Progenitor cell of endocrine pancreas (in vitro differentiated cells): ENCODE data around the gene FBXL15. TPM values are rescaled to one million over a fixed set of nuclear protein-coding genes. Genes with fewer than 3 reads are reported as not detected.

Experiments
- DNase-seq: peaks from one replicate; pipeline ENCODE4 v3.0.0; 2021; ENCODE audit warnings: low spot score; ENCODE audit not compliant: unreplicated experiment
- H3K27ac Mint-ChIP-seq: 2 replicates; pipeline ENCODE4 v1.8.0; 2021; ENCODE audit warnings: mild to moderate bottlenecking, moderate library complexity, mixed read lengths
- H3K27me3 Mint-ChIP-seq: 2 replicates; pipeline ENCODE4 v1.8.0; 2021; ENCODE audit warnings: mixed read lengths
- H3K36me3 Mint-ChIP-seq: 2 replicates; pipeline ENCODE4 v1.8.0; 2022; ENCODE audit warnings: mixed read lengths; ENCODE audit not compliant: insufficient read depth
- H3K4me1 Mint-ChIP-seq: 2 replicates; pipeline ENCODE4 v1.8.0; 2021; ENCODE audit warnings: low read depth, mixed read lengths
- H3K4me3 Mint-ChIP-seq: 2 replicates; pipeline ENCODE4 v1.8.0; 2021; ENCODE audit warnings: low read depth, mild to moderate bottlenecking, moderate library complexity, mixed read lengths
- H3K9me3 Mint-ChIP-seq: 2 replicates; pipeline ENCODE4 v1.8.0; 2021; ENCODE audit warnings: low read depth, mixed read lengths
- CTCF ChIP-seq: fragments of 200-600 bp; sonication (generic); IDR thresholded peaks from one replicate; pipeline ENCODE4 v1.5.0; 2021; ENCODE audit warnings: antibody characterized with exemption, mild to moderate bottlenecking; ENCODE audit not compliant: unreplicated experiment
- total RNA-seq: library from RNA; stranded (reverse); gene quantifications from 2 replicates; pipeline ENCODE4 v1.2.1, GENCODE V29; 2021

The FBXL15 gene
- total RNA-seq, 1 donor from 2014 or later, result 14.0 TPM

GRCh38 chr10:102458656-102459055, 38.0 kb downstream of the FBXL15 start:
- no peak for DNase-seq
- Mint-ChIP-seq H3K27me3 (no peaks in the 10 kb centered on the region), H3K4me1 (peaks cover 43% of the 10 kb centered on the region), H3K4me3 (no peak overlapping the region), H3K9me3 (no peaks in the 10 kb centered on the region), H3K36me3 (peaks cover 1% of the 10 kb centered on the region), H3K27ac (peak overlapping the region; percentile 7)
- no peak for TF ChIP-seq CTCF

GRCh38 chr10:102460836-102461186, 40.2 kb downstream of the FBXL15 start:
- peak overlapping the region; percentile 92 for H3K27ac Mint-ChIP-seq
- H3K4me1 Mint-ChIP-seq, result peaks cover 32% of the 10 kb centered on the region
- H3K4me3 Mint-ChIP-seq, result peak overlapping the region; percentile 86
- H3K27me3 Mint-ChIP-seq, result no peaks in the 10 kb centered on the region
- no peak for DNase-seq
- TF ChIP-seq CTCF, result no peak
- no peaks in the 10 kb centered on the region for H3K9me3 Mint-ChIP-seq
- peaks cover 1% of the 10 kb centered on the region for H3K36me3 Mint-ChIP-seq

GRCh38 chr10:102461187-102462054, 40.8 kb downstream of the FBXL15 start:
- peak overlapping the region; percentile 86 for H3K4me3 Mint-ChIP-seq
- H3K4me1 Mint-ChIP-seq, result peaks cover 30% of the 10 kb centered on the region
- peaks cover 1% of the 10 kb centered on the region for H3K36me3 Mint-ChIP-seq
- no peak for TF ChIP-seq CTCF
- H3K27me3 Mint-ChIP-seq, result no peaks in the 10 kb centered on the region
- H3K9me3 Mint-ChIP-seq, result no peaks in the 10 kb centered on the region
- peak; percentile 95 for DNase-seq
- H3K27ac Mint-ChIP-seq, result peak overlapping the region; percentile 92

GRCh38 chr10:102462512-102463054, 41.9 kb downstream of the FBXL15 start:
- peak overlapping the region; percentile 86 for H3K4me3 Mint-ChIP-seq
- TF ChIP-seq CTCF, result no peak

GRCh38 chr10:102463983-102464382, 43.3 kb downstream of the FBXL15 start:
- H3K27ac Mint-ChIP-seq, result peak overlapping the region; percentile 86
- H3K4me3 Mint-ChIP-seq, result no peak overlapping the region

More at GRCh38 chr10:102462512-102463054, 41.9 kb downstream of the FBXL15 start:
- Mint-ChIP-seq H3K27ac (peak overlapping the region; percentile 86), H3K4me1 (peaks cover 30% of the 10 kb centered on the region), H3K9me3 (no peaks in the 10 kb centered on the region), H3K36me3 (peaks cover 1% of the 10 kb centered on the region), H3K27me3 (no peaks in the 10 kb centered on the region)
- no peak for DNase-seq

More at GRCh38 chr10:102463983-102464382, 43.3 kb downstream of the FBXL15 start:
- no peak for TF ChIP-seq CTCF
- DNase-seq, result no peak
- peaks cover 30% of the 10 kb centered on the region for H3K4me1 Mint-ChIP-seq
- no peaks in the 10 kb centered on the region for H3K36me3 Mint-ChIP-seq
- no peaks in the 10 kb centered on the region for H3K9me3 Mint-ChIP-seq
- H3K27me3 Mint-ChIP-seq, result no peaks in the 10 kb centered on the region
